ENCODE measurements around the gene TCF7L2.

TCF7L2 gene

DNA sequence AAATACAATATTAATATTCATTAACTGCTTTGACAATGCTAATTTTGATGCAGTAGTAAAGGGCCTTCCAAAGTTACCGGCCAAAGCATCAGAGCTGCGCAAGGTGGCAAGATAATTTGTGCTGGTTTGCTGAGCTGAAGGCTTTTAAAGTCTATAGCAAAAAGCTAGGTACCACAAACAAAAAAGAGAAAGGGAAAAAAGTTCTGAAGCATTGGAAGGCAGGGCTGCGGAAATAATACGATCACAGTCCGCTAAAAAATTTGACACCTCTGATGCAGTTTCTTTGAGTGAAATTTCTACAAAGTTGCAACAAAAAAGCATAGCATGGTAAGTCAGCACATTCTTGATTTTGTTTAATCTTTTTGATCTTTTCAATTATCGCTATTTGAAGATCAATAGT, 175.6 kb downstream of the TCF7L2 start:
- Histone ChIP-seq H3K36me3 (ENCODE audit: control insufficient read depth in 2 of 2, insufficient read depth in 2 of 2, low read length in 2 of 2) (peaks cover 0 to 4% of the 10 kb centered on the region in 2 donors), H3K27ac (ENCODE audit: low read depth in 2 of 2, low read length in 2 of 2) (no peak overlapping the region), H3K4me1 (ENCODE audit: control insufficient read depth in 2 of 2, insufficient read depth in 2 of 2, low read length in 2 of 2) (peaks cover 0 to 3% of the 10 kb centered on the region in 2 donors), H3K9me3 (ENCODE audit: control insufficient read depth in 2 of 2, low read length in 2 of 2) (no peaks in the 10 kb centered on the region), H3K4me3 (ENCODE audit: low read length in 2 of 2) (no peak overlapping the region), H3K27me3 (ENCODE audit: control insufficient read depth in 2 of 2, insufficient read depth in 2 of 2, low read length in 2 of 2) (no peaks in the 10 kb centered on the region), H3K9ac (ENCODE audit: low read depth in 1 of 2, low read length in 2 of 2) (no peak overlapping the region)

DNA sequence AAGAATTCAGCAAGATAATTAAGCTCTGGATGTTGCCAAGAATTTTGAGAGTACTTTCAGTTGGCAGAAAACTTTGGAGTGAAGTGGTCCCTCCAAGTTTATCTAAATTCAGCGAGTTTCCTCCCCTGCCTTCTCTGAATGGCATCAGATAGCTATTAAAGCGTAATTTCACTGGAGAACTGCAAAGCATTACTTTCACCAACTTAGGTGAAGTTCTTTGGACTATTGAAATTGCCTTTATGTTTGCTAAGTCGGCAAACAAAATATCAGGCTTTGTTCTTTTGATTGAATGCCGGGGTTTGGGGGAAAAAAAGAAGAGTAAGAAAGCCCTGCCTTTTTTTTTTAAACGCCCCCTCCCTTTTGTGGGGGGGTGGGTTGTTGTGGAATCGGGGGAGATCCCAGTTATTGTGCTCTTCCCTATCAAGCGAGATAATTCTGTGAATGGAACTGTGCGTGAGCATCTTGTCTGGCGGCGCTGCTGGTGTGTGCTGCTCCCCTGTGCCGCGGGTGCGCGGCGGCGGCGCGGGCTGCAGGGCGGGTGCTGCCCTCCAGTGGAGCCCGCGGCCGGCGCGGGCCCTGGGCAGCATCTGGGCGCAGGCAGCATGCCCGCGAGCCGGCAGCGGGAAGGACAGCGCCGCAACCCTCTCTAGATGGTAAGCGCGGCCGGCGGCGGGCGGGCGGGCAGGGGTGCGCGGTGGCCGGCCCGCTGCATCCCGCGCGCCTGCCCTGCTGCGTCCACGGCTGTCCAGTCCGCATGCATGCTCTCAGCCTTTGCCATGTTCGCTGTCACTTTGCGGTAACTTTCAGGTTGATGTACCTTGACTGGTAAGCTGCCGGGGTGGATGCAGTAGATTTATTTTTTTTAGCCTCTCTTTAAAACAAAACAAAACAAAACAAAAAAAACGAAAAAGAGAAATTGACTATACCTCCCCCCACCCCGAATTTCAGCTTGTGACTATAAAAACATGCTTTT, 176.5 kb downstream of the TCF7L2 start:
- Histone ChIP-seq H3K27me3 (ENCODE audit: control insufficient read depth in 2 of 2, insufficient read depth in 2 of 2, low read length in 2 of 2) (no peaks in the 10 kb centered on the region), H3K9ac (ENCODE audit: low read depth in 1 of 2, low read length in 2 of 2) (no peak overlapping the region), H3K4me1 (ENCODE audit: control insufficient read depth in 2 of 2, insufficient read depth in 2 of 2, low read length in 2 of 2) (peaks cover 0 to 3% of the 10 kb centered on the region in 2 donors), H3K9me3 (ENCODE audit: control insufficient read depth in 2 of 2, low read length in 2 of 2) (no peaks in the 10 kb centered on the region), H3K27ac (ENCODE audit: low read depth in 2 of 2, low read length in 2 of 2) (no peak overlapping the region), H3K36me3 (ENCODE audit: control insufficient read depth in 2 of 2, insufficient read depth in 2 of 2, low read length in 2 of 2) (peaks cover 0 to 4% of the 10 kb centered on the region in 2 donors), H3K4me3 (ENCODE audit: low read length in 2 of 2) (peak overlapping the region; percentile 2 to 37)

DNA sequence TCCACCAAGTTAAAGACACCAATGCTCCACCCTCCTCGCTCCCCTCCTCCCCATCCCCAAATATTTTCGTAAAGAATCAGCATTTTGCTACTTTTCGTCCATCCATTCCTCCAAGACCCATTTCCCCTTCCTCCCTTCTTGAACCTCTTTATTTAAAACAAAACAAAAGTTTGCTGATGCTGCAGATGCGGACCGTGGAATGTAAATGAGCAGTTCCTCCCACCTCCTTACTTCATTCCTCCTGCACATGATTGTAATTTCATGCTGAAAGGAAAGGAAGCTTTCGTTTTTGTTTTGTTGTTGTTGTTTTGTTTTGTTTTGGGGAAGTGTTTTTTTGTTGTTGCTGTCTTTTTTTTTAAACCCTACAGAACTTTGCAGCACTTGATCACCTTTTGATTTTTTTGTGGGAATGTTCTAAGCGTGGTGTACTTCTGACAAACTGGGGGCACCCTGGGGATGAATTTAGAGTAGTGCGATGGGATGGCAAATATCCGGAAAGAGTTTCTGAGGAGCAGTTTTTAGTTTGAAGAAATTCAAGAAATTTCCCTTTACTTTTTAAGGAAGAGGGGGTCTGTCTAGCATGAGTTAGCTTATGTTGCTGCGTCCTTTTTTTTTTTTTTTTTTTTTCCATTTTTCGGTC, 177.3 kb downstream of the TCF7L2 start:
- peaks cover 0 to 4% of the 10 kb centered on the region in 2 donors for H3K36me3 ChIP-seq (ENCODE audit: control insufficient read depth in 2 of 2, insufficient read depth in 2 of 2, low read length in 2 of 2)
- H3K27me3 ChIP-seq (ENCODE audit: control insufficient read depth in 2 of 2, insufficient read depth in 2 of 2, low read length in 2 of 2) = no peaks in the 10 kb centered on the region
- no peaks in the 10 kb centered on the region for H3K9me3 ChIP-seq (ENCODE audit: control insufficient read depth in 2 of 2, low read length in 2 of 2)
- H3K27ac ChIP-seq (ENCODE audit: low read depth in 2 of 2, low read length in 2 of 2) = no peak overlapping the region
- peaks cover 0 to 3% of the 10 kb centered on the region in 2 donors for H3K4me1 ChIP-seq (ENCODE audit: control insufficient read depth in 2 of 2, insufficient read depth in 2 of 2, low read length in 2 of 2)
- no peak overlapping the region for H3K4me3 ChIP-seq (ENCODE audit: low read length in 2 of 2)
- H3K9ac ChIP-seq (ENCODE audit: low read depth in 1 of 2, low read length in 2 of 2) = no peak overlapping the region

DNA sequence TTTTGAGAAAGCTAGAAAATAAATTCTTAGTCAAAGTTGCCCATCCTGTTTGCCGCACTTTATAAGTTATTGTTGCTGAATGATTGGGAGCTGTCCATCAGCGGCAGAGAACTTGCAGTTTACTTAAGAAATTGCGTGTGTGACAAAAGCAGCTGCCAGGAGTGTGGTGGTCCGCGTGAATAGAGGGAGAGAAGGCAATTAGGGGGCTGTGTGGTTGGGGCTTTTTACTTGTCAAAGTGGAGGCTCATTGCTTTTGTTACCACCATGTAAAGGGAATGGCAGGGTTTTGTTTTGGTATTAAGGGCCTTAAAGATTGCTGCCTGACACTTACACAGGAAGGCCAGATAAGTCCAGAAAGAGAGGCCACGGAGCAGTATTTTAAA, 177.8 kb downstream of the TCF7L2 start:
- H3K27me3 ChIP-seq (ENCODE audit: control insufficient read depth in 2 of 2, insufficient read depth in 2 of 2, low read length in 2 of 2) = no peaks in the 10 kb centered on the region
- H3K9ac ChIP-seq (ENCODE audit: low read depth in 1 of 2, low read length in 2 of 2) = no peak overlapping the region
- peaks cover 0 to 3% of the 10 kb centered on the region in 2 donors for H3K4me1 ChIP-seq (ENCODE audit: control insufficient read depth in 2 of 2, insufficient read depth in 2 of 2, low read length in 2 of 2)
- no peaks in the 10 kb centered on the region for H3K9me3 ChIP-seq (ENCODE audit: control insufficient read depth in 2 of 2, low read length in 2 of 2)
- no peak overlapping the region for H3K27ac ChIP-seq (ENCODE audit: low read depth in 2 of 2, low read length in 2 of 2)
- no peak overlapping the region for H3K4me3 ChIP-seq (ENCODE audit: low read length in 2 of 2)
- H3K36me3 ChIP-seq (ENCODE audit: control insufficient read depth in 2 of 2, insufficient read depth in 2 of 2, low read length in 2 of 2) = peaks cover 0 to 4% of the 10 kb centered on the region in 2 donors

DNA sequence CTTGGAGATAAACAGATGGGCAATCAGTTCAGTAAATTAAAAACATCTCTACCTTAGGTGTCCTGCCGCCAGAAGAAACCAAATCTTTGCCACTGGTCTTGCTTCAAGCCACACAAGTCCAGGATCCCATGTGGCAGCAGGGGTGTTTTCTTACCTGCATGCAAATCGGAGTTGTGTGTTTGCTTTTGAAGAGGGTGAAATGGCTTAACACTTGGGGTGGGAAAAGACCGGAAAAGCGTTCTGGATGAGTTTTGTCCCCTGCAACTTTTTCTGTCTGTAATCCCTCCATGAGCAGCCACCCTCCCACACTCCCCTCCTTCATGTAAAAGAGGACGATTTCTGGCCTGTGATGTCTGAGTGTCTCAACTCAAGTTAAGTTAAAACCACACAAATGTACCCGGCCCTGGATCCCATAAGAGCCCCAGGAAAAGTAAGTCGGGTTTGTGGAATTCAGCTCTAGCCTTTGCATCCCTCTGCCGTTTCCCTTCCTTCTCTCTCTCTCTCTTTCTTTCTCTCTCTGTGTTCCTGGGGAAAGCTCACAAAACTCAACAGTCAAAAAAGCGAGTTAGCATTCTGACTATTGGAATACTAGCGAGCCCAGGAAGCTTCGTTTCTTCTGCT, 178.5 kb downstream of the TCF7L2 start:
- Histone ChIP-seq H3K27ac (ENCODE audit: low read depth in 2 of 2, low read length in 2 of 2) (no peak overlapping the region), H3K9ac (ENCODE audit: low read depth in 1 of 2, low read length in 2 of 2) (no peak overlapping the region), H3K36me3 (ENCODE audit: control insufficient read depth in 2 of 2, insufficient read depth in 2 of 2, low read length in 2 of 2) (peaks cover 0 to 4% of the 10 kb centered on the region in 2 donors), H3K27me3 (ENCODE audit: control insufficient read depth in 2 of 2, insufficient read depth in 2 of 2, low read length in 2 of 2) (no peaks in the 10 kb centered on the region), H3K4me3 (ENCODE audit: low read length in 2 of 2) (no peak overlapping the region), H3K9me3 (ENCODE audit: control insufficient read depth in 2 of 2, low read length in 2 of 2) (no peaks in the 10 kb centered on the region), H3K4me1 (ENCODE audit: control insufficient read depth in 2 of 2, insufficient read depth in 2 of 2, low read length in 2 of 2) (peaks cover 0 to 3% of the 10 kb centered on the region in 2 donors)

DNA sequence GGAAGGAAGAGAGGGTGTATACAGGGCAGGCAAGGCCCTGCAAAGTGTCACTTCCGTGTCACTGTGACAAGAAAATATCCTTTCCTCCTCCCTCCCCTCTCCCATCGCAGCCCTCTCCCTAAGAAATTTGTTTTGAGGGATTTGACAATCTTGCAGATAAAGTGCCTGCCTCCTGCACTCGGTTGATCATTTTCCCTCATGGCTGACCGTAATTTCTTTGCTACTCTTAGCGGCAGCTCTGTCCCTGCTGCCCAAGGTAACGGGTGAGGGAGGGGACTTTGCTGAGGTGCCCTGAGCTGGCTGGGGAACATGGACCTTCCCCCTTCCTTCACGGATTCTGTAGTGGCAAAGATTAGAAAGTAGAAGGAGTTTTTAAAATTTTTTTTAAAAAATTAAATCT, 179.1 kb downstream of the TCF7L2 start:
- Histone ChIP-seq H3K4me1 (ENCODE audit: control insufficient read depth in 2 of 2, insufficient read depth in 2 of 2, low read length in 2 of 2) (peaks cover 0 to 3% of the 10 kb centered on the region in 2 donors), H3K27me3 (ENCODE audit: control insufficient read depth in 2 of 2, insufficient read depth in 2 of 2, low read length in 2 of 2) (no peaks in the 10 kb centered on the region), H3K27ac (ENCODE audit: low read depth in 2 of 2, low read length in 2 of 2) (peak overlapping the region in 1 of 2 donors; percentile 14), H3K9ac (ENCODE audit: low read depth in 1 of 2, low read length in 2 of 2) (no peak overlapping the region), H3K36me3 (ENCODE audit: control insufficient read depth in 2 of 2, insufficient read depth in 2 of 2, low read length in 2 of 2) (peaks cover 3 to 4% of the 10 kb centered on the region in 2 donors), H3K9me3 (ENCODE audit: control insufficient read depth in 2 of 2, low read length in 2 of 2) (no peaks in the 10 kb centered on the region), H3K4me3 (ENCODE audit: low read length in 2 of 2) (no peak overlapping the region)

DNA sequence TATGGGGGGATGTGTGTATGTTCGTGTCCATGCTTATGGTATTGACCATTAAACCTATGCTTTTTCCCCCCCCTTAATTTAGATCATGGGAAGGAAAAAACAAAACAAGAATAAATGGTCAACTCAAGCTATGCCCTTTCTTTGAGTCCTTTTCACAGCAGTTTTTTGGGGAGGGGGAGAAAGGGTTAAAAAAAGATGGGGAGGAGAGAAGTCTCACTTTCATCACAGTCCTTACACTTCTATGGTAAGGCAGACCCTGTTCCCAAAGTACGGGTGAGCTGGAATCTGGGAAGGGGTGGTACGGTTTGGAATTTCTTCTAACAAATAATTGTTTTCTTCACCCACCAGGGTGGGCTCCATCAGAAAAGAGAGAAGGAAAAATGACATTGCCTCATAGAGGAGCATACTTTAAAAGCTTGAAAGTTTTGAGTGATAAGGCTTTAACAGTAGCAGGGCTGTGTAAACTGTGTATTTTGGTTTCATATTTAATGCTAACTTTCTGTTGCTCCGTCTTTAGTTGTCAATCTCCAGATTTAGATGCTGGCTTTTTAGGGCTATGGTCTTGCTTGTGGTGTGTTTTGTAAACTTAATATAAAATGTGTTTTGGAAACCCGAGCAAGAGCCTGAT, 180.1 kb downstream of the TCF7L2 start:
- H3K9ac ChIP-seq (ENCODE audit: low read depth in 1 of 2, low read length in 2 of 2) = no peak overlapping the region
- no peak overlapping the region for H3K4me3 ChIP-seq (ENCODE audit: low read length in 2 of 2)
- H3K9me3 ChIP-seq (ENCODE audit: control insufficient read depth in 2 of 2, low read length in 2 of 2) = no peaks in the 10 kb centered on the region
- H3K27ac ChIP-seq (ENCODE audit: low read depth in 2 of 2, low read length in 2 of 2) = no peak overlapping the region
- H3K4me1 ChIP-seq (ENCODE audit: control insufficient read depth in 2 of 2, insufficient read depth in 2 of 2, low read length in 2 of 2) = peaks cover 0 to 3% of the 10 kb centered on the region in 2 donors
- H3K27me3 ChIP-seq (ENCODE audit: control insufficient read depth in 2 of 2, insufficient read depth in 2 of 2, low read length in 2 of 2) = no peaks in the 10 kb centered on the region
- peaks cover 3 to 7% of the 10 kb centered on the region in 2 donors for H3K36me3 ChIP-seq (ENCODE audit: control insufficient read depth in 2 of 2, insufficient read depth in 2 of 2, low read length in 2 of 2)

DNA sequence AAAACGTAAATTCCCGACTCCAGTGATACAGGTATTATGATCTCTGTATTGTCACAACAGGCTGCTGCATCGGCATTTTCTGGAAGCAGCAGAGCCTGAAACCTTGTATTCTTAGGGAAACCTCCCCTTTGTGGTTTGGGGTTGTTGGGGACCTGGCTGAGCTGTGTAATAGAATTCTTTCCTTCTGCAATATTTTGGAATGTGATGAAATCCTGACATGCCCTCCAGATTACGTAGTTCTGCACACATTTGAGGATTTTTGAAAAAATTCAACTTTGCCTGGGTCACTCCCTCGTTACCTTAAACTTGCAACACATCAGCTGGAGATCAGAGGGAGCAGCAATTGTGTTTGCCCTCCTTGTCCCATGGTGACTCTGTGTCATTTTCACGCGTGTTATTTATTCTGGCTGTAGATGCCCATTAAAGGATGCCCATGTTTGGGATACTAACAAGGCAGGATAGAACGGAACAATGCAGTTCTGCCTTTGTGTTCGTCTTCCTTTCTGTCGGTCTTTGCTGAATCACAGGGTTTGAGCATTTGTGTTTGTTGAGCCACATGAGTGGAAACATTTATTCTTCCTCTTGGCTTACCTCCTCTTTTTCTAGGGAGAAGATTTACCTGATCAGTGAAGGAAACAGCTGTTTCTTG, 181.7 kb downstream of the TCF7L2 start:
- Histone ChIP-seq H3K27me3 (ENCODE audit: control insufficient read depth in 2 of 2, insufficient read depth in 2 of 2, low read length in 2 of 2) (no peaks in the 10 kb centered on the region), H3K9ac (ENCODE audit: low read depth in 1 of 2, low read length in 2 of 2) (no peak overlapping the region), H3K4me1 (ENCODE audit: control insufficient read depth in 2 of 2, insufficient read depth in 2 of 2, low read length in 2 of 2) (no peaks in the 10 kb centered on the region), H3K4me3 (ENCODE audit: low read length in 2 of 2) (no peak overlapping the region), H3K36me3 (ENCODE audit: control insufficient read depth in 2 of 2, insufficient read depth in 2 of 2, low read length in 2 of 2) (peaks cover 3 to 16% of the 10 kb centered on the region in 2 donors), H3K27ac (ENCODE audit: low read depth in 2 of 2, low read length in 2 of 2) (no peak overlapping the region), H3K9me3 (ENCODE audit: control insufficient read depth in 2 of 2, low read length in 2 of 2) (no peaks in the 10 kb centered on the region)

DNA sequence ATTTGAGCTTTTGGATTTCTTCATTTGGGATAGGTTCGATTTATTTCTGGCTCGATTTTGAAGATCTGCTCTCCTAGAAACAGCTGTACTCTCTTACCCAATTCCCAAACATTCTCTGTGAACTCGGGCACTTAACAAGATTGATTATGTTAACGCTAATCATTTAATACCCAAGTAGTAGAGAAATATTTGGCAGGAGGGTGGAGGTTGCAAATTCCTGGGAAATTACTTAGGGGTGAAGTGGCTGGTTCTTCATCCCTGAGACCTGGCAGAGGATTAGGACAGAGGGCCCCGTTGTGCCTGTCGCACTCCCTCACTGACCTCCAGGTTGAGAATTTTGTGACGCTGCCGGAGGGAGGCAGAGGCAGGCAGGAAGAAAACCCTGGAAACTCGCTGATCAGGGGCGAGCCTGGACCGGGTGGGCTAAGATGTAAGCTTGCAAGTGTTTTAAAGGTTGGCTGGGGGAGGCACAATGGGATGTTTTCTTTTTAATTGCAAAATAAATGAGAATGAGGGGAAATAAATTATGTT, 182.6 kb downstream of the TCF7L2 start:
- no peaks in the 10 kb centered on the region for H3K4me1 ChIP-seq (ENCODE audit: control insufficient read depth in 2 of 2, insufficient read depth in 2 of 2, low read length in 2 of 2)
- peaks cover 3 to 20% of the 10 kb centered on the region in 2 donors for H3K36me3 ChIP-seq (ENCODE audit: control insufficient read depth in 2 of 2, insufficient read depth in 2 of 2, low read length in 2 of 2)
- peak overlapping the region in 1 of 2 donors; percentile 6 for H3K27ac ChIP-seq (ENCODE audit: low read depth in 2 of 2, low read length in 2 of 2)
- H3K9ac ChIP-seq (ENCODE audit: low read depth in 1 of 2, low read length in 2 of 2) = no peak overlapping the region
- H3K27me3 ChIP-seq (ENCODE audit: control insufficient read depth in 2 of 2, insufficient read depth in 2 of 2, low read length in 2 of 2) = no peaks in the 10 kb centered on the region
- no peak overlapping the region for H3K4me3 ChIP-seq (ENCODE audit: low read length in 2 of 2)
- no peaks in the 10 kb centered on the region for H3K9me3 ChIP-seq (ENCODE audit: control insufficient read depth in 2 of 2, low read length in 2 of 2)
